ENCODE measurements around the gene ANTXR2. TPM values are rescaled to one million over a fixed set of nuclear protein-coding genes. Genes with fewer than 3 reads are reported as not detected.
A peak's percentile ranks its signal among the peaks of the same experiment; 100 is the strongest.

Gene ANTXR2
- total RNA-seq, 1 donor = 45.8 TPM

DNA sequence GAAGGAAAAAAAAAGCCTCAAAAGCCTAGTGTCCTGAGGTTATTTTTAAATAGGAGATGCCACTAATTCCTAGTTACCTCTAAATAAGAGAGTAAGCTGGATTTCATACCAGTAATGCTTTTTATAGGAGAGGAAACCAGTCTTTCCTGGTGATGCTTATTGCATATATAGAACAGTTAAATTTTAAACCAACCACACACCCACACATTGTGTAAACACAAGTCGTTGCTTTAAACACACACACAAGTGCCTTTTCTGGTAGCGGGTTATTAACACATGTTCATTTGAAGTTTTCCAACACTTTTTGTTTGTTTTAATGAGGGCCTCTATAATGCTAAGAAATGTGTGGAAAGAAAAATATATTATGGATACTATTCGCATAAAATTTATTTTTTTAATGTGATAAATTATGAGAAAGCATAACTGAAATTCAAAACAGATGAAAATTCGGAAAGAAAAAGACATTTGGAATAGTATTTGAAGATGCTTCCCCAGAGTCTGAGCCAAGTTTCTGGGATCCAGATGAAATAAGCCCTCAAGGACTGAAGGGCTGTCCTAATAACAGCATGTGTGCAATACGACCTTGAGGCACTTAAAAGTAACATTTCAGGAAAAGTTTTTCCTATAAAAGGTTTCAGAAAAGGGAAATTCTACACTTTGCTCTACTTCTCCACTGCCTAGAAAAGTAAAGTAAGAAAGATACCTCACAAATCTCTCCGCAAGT lies 2.0 kb downstream of the ANTXR2 start:
- DNase-seq (ENCODE audit: low read depth in 2 of 3, low spot score in 2 of 3) = no peak

DNA sequence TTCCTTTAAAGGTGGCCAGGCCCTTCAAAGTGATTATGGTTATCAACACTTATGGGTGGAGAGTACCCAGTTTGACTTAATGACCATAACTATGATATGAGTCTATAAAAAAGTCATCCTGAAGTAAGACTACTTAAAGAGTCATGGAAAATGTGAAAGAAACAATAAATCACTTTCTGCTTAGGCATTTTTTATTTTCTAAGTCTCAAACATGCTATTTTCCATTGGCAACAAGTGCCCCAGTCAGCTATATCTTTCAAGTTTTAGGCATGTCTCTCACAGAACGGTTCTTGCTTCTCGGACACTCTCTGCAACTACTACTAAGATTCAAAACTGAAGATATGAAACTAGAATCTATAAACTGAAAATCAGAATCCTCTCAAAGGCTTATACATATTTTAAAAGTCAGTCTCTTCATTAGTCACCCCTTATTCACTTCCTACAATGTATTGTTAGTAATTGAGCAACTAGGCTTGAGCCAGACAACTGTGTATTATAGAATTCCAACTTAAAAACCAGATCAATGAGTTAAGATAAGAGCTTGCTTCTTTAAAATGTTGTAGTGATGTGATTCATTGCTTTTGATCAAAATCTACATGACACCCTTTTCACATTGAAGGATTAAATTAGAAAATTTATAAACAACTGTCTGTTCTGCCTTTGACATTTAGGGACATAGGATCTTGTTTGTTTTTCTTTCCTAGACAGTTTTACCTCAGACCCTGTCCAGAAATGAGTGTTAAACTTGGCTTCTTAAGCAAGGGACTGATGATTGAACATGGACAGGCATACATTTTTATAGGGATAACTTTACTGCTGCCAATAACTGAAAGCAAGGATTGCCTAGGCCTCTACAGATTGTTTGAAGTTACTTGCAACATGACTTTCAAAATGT lies 2.9 kb downstream of the ANTXR2 start:
- DNase-seq (ENCODE audit: low read depth in 2 of 3, low spot score in 2 of 3) = no peak

DNA sequence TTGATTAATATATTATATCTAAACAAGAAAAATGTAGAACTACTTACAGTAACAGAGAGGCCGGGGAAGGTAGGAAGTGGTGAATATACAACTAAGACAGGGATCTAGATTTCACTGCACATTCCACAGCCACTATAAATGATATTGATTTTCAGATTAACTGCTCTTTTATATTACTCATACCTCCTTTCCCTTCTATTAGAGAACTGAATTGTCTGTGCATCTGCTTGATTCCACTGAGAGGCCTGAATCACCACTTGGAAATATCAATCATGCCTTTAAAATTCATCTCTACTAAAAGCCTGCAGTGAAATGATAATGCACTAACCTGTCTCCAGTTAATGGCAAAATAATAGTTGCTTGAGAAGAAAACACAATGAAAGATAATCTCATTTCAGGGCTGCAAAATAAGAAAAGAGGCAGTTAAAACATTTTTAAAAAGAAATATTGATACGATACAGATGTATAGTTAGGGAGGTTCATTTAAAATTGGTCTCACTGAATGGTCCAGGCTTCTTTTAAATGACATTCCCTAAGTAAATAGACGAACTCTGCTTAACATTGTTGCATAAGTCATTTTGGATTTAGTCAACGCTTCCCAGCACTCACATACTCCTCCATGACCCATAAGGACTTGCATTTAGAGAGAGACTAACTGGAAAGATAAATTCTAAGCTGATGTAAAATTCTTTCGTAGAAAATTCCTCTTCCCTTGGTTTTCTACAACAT lies 3.8 kb downstream of the ANTXR2 start:
- DNase-seq (ENCODE audit: low read depth in 2 of 3, low spot score in 2 of 3) = no peak

DNA sequence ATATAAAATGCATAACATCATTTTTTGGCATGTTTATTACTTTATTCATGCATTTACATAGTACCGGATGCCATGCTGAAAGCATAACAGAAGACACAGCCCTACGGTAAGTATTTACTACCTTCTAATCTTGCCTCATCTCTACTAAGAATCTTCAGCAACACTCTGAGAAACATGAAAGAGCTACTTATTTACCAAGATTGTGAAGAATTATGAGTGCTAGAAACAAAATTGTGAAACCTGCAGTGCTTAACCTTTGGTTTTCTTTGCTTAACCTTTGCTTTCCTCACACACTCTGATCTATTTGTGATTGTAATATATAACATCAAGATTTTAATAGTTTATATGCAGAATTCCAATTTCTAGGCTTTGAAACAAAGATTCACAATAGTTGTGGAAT lies 7.4 kb downstream of the ANTXR2 start:
- DNase-seq (ENCODE audit: low read depth in 2 of 3, low spot score in 2 of 3) = no peak

DNA sequence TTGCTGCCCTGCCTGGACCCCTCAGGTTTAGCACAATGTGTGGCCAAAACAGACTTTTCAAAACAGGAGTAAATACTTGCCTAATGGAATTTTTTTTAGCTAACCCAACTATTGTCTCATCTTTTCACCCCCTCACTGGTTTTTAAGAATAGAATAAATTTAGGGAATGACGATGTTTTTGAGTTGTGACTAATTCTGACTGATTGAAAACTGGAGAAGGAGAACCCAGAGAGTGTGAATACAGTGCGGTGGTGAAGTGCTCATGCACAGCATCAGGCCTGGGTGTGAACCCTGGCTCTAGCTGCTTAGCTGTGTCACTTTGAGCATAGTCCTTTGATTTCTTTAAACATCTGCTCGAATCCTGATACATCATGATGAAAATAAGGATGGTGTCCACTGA lies 10.5 kb downstream of the ANTXR2 start:
- DNase-seq (ENCODE audit: low read depth in 2 of 3, low spot score in 2 of 3) = no peak

DNA sequence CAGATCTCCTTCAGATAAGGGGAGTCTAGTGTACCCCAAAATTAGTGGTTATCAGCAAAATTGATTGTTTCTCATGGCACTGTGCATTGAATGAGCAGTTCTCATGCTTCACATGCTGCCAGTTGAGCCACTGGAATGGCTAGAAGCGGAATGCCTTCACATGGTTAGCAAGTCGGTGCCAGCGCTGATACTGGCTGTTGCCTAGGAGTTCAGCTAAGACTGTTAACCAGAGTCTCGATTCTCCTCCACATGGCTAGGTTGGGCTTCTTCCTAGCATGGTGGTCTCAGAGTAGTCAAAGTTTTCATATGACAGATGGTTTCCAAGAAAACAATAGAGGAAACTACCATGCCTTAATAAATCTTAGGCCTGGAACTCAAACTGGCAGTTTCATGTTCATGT lies 12.2 kb downstream of the ANTXR2 start:
- DNase-seq (ENCODE audit: low read depth in 2 of 3, low spot score in 2 of 3) = no peak

DNA sequence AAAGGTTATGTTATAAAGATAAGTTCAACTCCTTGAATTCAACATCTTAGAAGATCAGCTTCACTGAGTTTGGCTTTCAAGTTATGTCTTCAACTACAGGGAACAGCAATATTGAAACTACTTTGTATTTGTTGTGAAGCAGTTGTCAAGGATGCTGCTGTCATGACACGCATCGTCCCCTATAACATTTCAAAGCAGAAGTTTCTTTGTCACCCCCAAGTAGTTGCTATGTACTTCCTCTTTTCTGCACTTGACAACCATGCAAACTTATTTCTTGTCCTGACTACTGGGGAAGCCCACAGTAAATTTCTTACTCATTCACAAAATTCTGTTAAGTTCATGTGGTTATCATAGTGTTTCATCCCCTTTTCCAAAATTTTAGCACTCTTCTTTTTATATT lies 14.3 kb downstream of the ANTXR2 start:
- peak; percentile 43 to 97 (median 93) for DNase-seq (ENCODE audit: low read depth in 2 of 3, low spot score in 2 of 3)

DNA sequence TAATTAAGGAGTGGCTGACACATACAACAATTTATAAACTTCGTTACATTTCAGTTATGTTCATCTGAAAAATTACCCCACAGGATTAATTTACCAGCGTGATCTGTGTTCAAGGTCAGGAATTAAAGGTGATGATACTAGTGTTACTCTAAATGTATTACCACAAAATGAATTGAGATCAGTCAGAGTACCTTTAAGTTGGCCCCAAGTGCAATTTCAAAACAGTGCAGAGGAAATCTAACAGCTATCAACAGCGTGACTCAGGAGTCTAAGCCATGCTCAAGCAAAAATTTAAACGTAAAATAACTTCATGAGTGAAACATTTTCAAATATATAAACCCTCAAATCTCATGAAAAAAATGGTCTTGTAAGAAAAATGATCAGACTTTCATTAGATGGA lies 18.7 kb downstream of the ANTXR2 start:
- no peak for DNase-seq (ENCODE audit: low read depth in 2 of 3, low spot score in 2 of 3)

DNA sequence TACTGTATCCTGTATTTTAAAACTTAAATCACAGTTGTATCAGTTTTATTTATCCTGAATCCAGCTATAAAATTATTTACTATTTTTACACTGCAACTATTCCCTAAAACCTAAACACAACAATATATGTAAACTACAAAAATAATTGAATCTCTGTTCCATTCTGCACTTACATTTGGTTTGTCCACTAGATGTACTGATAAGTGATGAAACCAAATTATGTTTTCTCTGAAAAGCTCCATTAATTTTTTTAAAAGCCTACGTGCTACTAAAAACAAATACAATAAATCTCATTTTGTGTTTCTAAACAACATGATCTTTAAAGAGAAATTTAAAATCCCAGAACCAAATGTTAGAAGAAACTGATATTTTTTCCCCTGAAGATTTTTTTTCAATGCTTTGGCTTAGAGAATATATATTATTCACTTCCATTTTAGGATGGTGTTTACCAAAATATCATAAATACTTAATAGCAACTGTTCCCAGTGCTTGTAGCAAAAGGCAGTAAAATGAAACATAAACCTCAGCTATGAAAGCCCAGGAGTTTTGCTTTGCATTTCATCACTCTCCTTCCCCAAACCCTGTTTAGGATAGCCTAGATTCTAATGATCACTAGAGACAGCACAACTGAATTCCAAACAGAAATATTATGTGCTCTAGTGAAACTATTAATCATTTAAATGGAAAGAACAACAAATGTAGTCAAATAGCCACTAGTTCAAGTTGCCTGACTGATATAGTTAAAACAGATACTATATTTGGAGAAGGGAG lies 19.7 kb downstream of the ANTXR2 start:
- no peak for DNase-seq (ENCODE audit: low read depth in 2 of 3, low spot score in 2 of 3)

DNA sequence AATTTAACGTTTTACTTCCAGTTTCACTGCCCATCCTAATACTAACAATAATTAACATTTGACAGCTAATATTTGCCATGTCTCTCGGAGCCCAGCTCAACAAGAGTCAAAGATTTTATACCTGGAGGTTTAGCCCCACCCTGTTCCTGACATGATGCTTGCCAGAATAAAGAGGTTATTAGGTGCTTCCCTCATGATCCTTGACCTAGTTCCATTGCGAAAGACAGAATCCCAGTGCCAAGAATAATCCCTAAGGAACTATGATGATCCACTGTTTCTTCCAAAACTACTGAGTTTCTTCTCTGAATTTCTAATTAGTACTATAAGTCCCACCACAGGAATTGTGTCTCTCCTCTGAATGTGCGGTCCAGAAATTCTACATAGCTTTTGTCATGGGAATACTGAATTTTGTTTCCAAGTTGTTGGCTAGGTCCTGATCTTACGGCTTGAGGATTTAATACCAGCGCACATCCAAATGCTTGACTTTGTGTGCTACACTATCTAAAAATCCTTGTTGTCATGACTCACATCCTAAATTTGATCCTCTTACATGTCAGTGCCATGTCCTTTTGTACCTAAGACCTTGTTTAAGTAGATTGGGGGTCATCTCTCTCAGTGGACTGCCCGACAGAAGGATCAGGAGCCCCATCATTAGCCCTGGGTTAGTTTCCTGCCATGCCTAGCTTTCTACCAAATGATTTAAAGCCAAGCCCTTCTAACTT lies 23.1 kb downstream of the ANTXR2 start:
- DNase-seq (ENCODE audit: low read depth in 2 of 3, low spot score in 2 of 3) = no peak

DNA sequence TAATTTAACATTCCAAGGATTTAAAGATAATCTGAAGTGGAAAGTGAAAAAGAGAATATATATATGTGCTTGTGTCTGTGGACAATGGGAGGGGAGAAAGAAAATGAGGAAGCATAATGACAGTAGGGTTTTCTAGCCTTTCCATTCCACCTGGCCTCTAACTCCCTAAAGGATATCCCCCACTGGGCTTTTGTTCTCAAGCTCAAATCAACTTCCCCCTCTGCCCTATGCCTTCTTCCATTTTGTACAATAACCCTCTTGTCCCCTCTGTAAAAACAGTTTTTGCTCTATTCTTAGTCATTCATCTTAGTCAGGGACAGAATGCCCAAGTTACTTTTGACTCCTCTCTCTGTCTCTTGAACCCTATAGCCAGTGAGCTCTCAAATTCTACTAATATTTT lies 23.6 kb downstream of the ANTXR2 start:
- DNase-seq (ENCODE audit: low read depth in 2 of 3, low spot score in 2 of 3) = no peak

DNA sequence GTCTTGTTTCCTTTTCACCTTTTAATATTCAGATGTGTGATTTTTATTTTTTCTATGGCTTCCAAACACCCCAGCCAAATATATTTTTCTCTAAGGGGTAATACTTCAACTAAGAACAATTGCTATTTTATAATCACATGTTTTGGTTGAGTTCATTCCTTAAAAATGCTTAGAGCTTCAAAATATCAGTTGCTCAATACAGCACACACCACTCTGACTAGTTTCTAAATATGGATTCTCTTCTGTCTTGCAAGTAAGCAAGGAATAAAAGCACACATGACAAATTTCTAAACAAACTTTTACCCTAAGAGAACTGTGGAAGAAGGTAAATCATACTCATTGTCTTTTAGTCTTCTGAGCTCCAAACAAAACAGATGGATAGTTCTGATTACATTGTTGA lies 27.2 kb downstream of the ANTXR2 start:
- DNase-seq (ENCODE audit: low read depth in 2 of 3, low spot score in 2 of 3) = no peak

DNA sequence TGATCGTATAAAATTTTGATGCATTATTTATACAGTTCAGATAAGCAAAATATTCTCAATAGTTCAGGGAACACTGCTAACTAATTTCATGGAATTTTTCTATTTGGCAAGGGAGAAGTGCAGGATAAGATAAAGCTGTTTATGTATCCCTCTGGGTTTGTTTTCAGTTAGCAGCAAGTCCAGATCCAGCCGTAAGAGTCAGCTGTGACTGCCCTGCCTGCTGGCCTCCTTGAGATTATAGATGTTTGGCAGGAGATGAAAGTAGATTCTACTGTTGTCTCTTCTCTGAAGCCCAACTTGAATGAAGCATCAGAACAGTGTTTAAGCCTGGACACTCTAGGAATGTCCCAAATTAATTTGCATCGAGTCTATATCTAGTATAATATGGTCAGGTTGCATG lies 29.5 kb downstream of the ANTXR2 start:
- no peak for DNase-seq (ENCODE audit: low read depth in 2 of 3, low spot score in 2 of 3)

DNA sequence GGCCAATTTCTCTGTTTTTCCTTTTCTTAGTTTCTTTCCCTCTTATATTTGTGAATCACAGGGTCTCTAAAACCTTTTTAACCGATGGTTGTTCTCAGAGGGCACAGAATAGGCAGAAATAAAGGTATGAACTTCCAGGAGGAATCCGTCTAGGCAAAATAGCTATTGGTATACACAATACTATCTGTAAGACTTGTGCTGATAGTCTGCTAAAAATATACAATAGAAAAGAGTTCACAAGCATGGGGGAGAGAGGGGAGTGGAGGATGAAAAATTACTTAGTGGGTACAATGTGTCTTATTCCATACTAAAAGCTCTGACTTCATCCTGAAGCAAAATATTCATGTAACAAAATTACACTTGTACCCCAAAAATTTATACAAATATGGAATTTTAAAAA lies 30.2 kb downstream of the ANTXR2 start:
- DNase-seq (ENCODE audit: low read depth in 2 of 3, low spot score in 2 of 3) = no peak

DNA sequence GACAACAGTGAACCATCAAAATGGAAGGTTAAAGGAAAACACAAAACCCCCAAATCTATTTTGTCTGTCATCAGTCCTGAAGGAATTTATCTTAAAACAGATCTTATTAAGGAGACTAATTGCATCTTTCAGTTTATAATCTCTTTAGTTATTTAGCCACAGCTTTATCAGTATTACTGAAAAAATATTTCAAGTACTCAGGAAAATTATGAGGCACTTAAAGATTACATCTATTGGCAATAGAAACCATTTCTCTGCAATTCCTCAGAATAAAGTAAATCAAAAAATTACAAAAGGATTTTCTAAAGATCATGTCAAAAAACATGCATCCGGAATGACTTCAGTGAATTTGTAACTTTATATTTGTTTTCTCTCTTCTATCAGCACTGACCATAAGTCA lies 35.2 kb downstream of the ANTXR2 start:
- no peak for DNase-seq (ENCODE audit: low read depth in 2 of 3, low spot score in 2 of 3)

DNA sequence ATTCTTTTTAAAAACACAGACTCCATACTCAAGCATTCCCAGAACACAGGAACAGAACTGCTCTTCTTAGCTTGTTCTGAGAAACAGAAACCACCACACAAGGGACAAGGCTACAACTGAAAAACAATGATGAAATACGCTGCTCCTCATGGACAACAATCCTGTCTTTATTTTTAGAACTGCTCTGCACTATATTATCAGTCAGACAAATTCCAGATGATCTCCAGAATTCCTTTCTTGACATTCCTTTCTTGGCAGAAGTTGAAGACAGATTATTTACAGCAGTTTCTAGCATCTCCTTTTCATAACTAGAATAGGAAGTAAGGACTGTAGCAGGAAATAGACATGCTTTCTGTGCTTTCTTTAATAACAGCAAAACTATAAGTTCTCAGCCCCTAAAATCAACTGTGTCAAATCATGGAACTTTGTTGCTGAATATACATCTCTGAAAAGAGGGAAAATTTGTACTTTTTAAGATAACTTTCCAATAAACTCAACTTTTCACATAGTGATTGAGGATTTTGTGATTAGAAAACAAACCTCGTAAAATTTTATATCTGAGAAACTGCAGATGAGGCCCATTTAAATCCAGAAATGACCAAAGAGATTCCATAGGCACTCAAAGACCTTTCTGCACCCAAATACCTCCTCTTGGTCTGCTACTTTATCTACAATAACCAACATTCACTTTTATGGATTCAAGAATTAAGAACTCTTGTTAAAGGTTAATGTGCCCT lies 35.9 kb downstream of the ANTXR2 start:
- no peak for DNase-seq (ENCODE audit: low read depth in 2 of 3, low spot score in 2 of 3)

DNA sequence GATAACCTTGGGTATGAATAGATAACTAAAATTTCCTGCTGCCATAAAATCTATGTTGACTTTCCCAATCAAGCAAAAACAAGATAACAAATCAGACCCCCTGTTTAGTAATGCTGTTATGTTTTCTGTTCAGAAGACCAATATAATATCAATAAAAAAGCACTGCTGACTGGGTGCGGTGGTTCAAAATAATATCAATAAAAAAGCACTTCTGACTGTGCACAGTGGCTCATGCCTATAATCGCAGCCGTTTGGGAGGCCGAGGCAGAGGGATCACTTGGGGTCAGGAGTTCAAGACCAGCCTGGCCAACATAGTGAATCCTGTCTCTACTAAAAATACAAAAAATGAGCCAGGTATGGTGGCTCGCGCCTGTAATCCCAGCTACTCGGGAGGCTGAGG lies 36.7 kb downstream of the ANTXR2 start:
- DNase-seq (ENCODE audit: low read depth in 2 of 3, low spot score in 2 of 3) = no peak

DNA sequence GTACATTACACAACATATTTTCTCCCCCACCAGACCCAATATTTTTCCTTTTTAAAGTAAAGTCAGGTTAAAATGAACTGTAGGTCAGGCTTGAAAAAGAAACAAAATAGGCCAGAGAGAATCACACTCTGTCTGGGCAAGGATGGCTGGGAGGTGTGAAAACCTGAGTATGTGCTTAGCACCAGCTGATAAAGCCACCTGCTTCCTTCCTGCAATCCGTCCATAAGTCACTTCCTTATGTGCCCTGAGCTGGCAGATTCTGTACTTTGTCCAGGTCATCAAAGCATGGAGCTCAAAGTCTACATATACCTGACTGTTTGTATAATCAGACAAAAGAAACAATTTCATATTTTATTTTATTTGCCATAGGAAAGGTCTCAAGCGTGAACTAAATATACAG lies 37.7 kb downstream of the ANTXR2 start:
- DNase-seq (ENCODE audit: low read depth in 2 of 3, low spot score in 2 of 3) = peak in 2 of 3 donors; percentile 70 to 71

DNA sequence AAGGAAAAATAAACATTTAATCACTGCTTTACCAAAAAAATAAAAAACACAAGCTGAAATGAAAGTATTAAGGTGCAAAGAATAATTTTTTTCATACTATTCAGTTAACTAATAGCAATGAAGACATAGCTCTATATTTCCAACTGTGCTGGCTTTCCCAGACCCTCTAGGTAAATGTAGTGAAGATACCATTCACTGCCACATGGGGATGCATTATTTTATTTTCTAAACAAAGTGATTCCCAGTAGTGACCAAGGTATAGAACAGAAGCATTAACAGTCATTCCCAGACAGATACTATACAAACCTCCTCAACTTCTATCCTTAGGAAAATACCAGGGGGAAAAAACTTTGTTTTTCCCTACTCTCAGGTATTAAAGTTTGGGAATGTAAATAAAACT lies 39.4 kb downstream of the ANTXR2 start:
- DNase-seq (ENCODE audit: low read depth in 2 of 3, low spot score in 2 of 3) = no peak
